HUDEP-2 (cell line): ENCODE results near the gene TIMM50.
"Not testable (repeated sequence)": the region's sequence is repeated elsewhere in the genome, so short reads cannot be mapped to it uniquely, and the experiment has no call there.

Source experiments
- DNase-seq, 76 experiments: peaks; one replicate each; lab custom pipeline; 2025; ENCODE audit not compliant: unreplicated experiment in 76 of 76; lab: John Stamatoyannopoulos, UW

TIMM50 gene

GRCh38 chr19:39469036-39469435 is 11.6 kb upstream of the TIMM50 start:
- no peak for DNase-seq

GRCh38 chr19:39469567-39469966 is 11.1 kb upstream of the TIMM50 start:
- DNase-seq = no peak

DNA sequence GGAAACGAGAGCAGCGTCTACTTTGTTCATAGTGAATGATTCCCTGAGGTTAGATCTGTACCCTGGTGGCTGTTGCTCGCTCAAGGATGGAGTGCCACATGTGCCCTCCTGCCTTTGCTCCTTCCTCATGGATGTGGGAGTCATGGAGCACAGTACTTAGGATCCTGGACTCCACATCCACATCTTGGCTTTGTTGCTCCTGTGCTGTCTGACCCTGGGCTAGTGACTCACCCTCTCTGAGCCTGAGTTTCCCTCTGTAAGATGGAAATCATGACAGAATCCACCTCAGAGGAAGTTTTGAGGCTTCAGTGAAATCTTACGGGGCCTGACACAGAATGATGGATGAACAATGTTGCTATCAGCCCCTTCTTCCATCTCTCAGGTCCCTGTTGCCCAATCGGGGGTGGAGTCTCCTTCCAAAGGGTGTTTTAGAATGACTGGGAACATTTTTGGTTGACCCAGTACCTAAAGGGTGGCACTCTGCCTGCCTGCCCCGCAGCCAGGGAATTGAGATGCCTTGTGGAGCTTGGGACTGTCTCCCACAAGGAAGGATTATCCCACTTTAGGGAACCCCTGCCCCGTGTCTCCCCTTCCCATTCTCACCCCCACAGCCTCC is 9.8 kb upstream of the TIMM50 start:
- DNase-seq = no peak

- no peak for DNase-seq
Measured at GRCh38 chr19:39471756-39472536, 8.7 kb upstream of the TIMM50 start.

GRCh38 chr19:39472746-39473442 is 7.7 kb upstream of the TIMM50 start:
- DNase-seq = no peak

GRCh38 chr19:39473443-39473960 is 7.1 kb upstream of the TIMM50 start:
- DNase-seq = no peak

DNA sequence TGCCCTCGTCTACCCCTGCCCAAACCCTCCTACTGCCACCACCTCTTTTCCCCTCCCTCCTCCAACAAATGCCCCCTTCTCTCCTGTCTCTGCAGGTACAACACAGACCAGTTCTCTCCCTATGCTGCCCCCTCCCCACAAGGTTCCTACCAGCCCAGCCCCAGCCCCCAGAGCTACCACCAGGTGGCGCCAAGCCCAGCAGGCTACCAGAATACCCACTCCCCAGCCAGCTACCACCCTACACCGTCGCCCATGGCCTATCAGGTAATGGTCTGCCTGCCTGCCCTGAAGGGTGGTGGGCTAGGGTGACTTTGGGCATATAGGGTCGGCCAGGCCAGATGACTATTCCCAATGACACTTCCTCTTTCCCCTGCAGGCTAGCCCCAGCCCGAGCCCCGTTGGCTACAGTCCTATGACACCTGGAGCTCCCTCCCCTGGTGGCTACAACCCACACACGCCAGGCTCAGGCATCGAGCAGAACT is 6.5 kb upstream of the TIMM50 start:
- peak in 39 of 76 experiments; percentile 11 to 71 (median 43) for DNase-seq

DNA sequence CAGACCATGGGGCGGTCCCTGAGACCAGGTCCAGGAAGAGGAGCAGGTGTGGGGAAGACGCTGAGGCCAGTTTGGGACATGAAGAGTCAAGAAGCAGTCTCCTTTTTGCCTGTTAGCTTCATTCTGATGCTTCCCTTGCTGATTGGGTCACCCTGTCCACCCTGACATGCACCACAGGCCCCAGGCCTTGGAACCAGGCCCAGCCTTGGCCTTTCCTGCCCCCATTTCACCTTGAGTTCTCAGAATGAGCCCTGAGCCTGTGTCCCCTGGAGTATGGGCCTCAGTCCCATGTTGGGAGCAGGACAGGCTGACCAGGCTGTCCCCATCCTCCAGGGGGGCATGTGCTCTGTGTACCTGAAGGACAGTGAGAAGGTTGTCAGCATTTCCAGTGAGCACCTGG is 4.9 kb upstream of the TIMM50 start:
- no peak for DNase-seq

- DNase-seq = not testable (repeated sequence)
Measured at GRCh38 chr19:39479319-39479801, 1.3 kb upstream of the TIMM50 start.

DNA sequence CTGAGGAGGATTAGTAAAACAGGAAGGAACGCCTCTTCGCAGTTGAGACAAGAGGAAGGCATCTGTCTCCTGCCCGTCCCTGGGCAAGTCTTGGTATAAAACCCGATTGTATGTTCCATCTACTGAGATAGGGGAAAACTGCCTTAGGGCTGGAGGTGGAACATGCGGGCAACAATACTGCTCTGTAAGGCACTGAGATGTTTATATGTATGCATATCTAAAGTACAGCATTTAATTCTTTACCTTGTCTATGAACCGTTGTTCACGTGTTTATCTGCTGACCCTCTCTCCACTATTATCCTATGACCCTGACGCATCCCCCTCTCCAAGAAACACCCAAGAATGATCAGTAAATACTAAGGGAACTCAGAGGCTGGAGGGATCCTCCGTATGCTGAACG is 722 bp upstream of the TIMM50 start:
- DNase-seq = peak in 1 of 76 experiments; percentile 37

DNA sequence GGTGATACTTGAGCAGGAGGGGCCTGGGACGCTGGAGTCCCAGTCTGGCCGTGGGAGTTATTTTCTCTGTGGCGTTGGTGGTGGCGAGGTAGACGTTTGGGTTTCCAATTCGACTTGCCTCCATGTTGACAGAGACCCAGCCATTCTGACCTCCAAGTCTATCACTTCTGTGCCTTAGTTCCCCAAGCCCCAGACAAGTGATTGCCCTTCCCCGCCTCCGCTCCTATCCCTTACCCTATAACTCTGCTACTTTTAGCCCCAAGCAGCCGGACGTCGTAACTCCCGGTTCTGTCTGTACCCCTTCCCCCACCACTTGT is 549 bp downstream of the TIMM50 start:
- DNase-seq = peak in 2 of 76 experiments; percentile 28 to 44

GRCh38 chr19:39481676-39482075 is 1.0 kb downstream of the TIMM50 start:
- DNase-seq = no peak

DNA sequence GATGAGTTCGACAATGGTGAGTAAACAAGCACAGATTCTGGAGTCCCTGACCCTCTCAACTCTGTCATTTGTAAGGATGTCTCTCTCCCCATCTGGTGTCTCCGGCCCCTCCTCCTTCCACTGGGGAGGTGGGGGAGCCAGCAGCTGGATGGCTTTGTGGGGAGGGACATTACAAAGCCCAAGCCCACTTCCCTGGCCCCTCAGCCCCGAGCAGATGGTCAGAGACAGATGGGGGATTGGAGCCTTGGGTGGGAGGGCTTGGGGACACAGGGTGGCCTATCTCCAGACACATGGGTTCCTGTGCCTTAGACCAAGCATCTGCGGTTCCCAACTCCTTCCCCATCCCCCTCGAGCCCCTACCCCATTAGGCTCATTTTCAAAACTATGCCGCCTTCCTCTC is 2.5 kb downstream of the TIMM50 start:
- DNase-seq = no peak

GRCh38 chr19:39489756-39490155 is 9.1 kb downstream of the TIMM50 start:
- DNase-seq = peak in 1 of 76 experiments; percentile 18

- no peak for DNase-seq
Measured at GRCh38 chr19:39492225-39492624, 11.6 kb downstream of the TIMM50 start.

DNA sequence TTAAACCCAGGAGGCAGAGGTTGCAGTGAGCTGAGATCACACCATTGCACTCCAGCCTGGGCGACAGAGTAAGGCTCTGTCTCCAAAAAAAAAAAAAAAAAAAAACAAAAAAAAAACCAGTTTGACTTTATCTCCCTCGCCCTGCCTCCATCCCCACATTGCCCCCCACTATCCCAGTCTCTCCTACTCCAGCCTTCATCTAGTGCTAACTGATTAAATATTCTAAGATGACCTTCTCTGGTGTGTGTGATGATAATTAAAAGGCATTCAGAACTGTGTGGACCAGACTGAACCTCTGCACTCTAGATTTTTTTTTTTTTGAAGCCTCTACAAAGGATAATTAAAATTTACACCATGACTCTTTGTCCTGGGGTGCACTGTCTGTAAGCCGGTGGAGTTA is 12.2 kb downstream of the TIMM50 start:
- DNase-seq = no peak

DNA sequence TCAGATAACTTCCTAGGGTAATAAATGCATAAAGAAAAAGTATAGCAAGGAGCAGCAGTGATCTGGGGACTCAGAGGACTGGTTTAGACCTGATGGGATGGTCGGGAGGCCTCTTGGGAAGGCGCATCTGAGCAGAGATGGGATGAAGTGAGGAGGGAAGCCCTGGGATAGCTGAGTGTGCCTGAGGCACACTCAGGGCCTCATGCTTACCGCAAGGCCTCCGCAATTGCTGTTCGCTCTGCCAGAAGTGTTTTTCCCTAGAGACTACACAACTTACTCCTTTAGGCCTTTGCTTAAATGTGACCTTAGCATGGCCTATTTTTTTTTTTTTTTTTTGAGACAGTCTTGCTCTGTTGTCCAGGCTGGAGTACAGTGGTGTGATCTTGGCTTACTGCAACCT is 14.0 kb downstream of the TIMM50 start:
- no peak for DNase-seq

- no peak for DNase-seq
Measured at GRCh38 chr19:39496063-39496462, 15.4 kb downstream of the TIMM50 start.

GRCh38 chr19:39497701-39497995 is 17.0 kb downstream of the TIMM50 start:
- no peak for DNase-seq

DNA sequence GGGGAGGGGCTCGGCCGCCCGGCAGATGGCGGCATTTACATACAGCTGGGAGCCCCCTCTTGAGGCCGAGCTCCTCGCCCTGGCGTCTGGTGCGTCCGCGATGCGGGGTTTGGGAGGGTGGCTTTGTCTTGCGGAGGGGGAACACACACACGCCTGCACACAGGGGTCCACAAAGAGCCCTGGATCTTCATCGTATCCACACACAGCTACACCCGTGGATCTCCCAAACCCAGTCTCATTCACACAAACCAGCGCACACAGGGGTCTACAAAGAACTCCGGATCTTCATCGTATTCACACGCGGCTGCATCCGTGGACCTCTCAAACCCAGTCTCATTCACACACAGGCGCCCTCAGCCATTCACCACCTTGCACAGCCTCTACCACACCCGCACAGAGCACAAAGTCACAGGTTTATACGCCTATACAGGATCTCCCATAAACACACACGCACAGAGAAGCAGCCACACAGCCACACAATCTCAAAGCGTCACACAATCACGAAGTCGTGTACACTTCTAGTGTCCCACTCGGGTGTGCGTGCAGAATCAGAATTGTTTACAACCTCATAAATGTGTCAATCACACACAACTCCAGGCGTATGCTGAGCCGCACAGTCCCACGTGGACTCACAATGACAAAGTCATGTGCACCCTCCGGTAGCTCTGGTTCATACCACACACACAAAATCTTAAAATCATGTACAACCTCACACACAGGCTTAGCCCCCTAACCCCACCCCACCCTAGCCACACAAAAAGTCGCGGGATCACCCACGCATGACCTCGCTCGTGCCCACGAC is 17.6 kb downstream of the TIMM50 start:
- DNase-seq = peak in 17 of 76 experiments; percentile 10 to 37 (median 19)
